HG02943 (cell line): Measurements from ENCODE around the gene PACSIN3.

ENCODE experiments used
- ATAC-seq: cut with Tn5 transposase; IDR thresholded peaks from one replicate; pipeline ENCODE4 v1.9.1; 2021; ENCODE audit warnings: mild to moderate bottlenecking, low read depth, moderate library complexity; ENCODE audit not compliant: unreplicated experiment

Gene PACSIN3

GRCh38 chr11:47155879-47156278 is 30.4 kb downstream of the PACSIN3 start:
- ATAC-seq = no peak

- no peak for ATAC-seq
Observed at GRCh38 chr11:47154616-47155570, 31.3 kb downstream of the PACSIN3 start.

GRCh38 chr11:47152953-47153950 is 33.0 kb downstream of the PACSIN3 start:
- ATAC-seq = no peak

DNA sequence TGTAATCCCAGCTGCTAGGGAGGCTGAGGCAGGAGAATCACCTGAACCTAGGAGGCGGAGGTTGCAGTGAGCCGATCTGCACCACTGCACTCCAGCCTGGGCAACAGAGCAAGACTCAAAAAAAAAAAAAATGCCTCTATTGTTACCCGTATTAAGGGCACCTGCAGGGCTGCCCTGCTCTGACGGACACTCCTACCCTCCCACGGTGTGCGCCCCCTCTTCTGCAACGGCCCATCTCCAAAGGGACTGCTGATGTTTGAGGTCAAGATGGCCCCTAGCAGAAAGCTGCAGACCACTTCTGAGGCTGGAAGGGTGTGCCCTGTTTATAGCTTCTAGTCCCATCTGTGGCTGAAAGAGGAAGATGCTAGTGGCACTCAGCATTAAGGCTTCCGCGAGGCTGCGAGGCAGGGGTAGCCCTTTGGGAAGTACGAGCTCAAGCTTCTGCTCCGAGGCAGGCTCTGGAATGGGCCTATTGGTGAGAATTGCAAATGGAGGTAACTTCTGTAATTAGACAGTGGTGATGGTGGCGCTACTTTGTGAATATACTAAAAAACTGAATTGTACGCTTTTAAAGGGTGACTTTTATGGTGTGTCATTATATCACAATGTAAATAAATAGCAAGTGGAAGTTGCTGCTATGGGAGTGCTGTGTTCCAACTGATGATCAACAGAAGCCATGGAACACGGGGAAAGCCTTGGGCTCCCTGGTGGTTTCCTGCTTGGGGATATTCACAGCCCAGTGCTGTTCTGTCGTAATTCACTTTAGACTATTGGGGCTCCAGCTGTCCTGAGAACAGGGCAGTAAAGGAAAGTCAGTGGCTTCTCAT is 33.9 kb downstream of the PACSIN3 start:
- no peak for ATAC-seq

DNA sequence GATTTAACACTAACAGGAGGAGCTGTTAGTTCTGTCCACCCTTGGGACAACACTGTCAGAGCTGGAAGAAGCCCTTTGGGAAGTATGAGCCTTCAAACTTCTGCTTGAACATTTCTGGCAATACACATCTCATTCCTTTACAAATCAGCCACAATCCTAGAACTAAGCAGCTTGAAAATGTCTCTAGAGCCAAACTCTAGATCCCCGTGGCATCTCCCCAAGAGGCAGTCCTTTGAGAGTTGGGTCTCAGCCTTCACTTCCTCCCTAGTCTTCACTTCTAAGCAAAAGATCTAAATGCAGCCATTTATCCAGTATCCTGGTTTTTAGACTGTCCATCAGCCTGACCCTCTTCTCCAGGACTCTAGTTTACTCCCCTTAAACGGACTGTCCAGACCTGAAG is 36.5 kb downstream of the PACSIN3 start:
- no peak for ATAC-seq

GRCh38 chr11:47148903-47149531 is 37.2 kb downstream of the PACSIN3 start:
- no peak for ATAC-seq

DNA sequence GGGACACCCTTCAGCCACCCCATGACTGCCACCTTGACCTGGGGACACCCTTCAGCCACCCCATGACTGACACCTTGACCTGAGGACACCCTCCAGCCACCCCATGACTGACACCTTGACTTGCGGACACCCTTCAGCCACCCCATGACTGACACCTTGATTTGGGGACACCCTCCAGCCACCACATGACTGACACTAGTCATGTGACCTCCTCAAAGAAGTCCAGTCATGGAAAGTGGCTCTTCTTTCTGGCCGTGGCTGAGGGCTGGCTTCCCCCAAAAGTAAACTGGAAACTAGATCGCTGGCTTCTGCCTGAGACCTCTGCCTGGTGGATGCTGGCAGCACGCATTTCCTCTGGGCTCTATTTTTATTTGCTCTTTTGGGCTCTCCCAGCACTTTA is 38.0 kb downstream of the PACSIN3 start:
- ATAC-seq = no peak

GRCh38 chr11:47147681-47148080 is 38.6 kb downstream of the PACSIN3 start:
- ATAC-seq = no peak

DNA sequence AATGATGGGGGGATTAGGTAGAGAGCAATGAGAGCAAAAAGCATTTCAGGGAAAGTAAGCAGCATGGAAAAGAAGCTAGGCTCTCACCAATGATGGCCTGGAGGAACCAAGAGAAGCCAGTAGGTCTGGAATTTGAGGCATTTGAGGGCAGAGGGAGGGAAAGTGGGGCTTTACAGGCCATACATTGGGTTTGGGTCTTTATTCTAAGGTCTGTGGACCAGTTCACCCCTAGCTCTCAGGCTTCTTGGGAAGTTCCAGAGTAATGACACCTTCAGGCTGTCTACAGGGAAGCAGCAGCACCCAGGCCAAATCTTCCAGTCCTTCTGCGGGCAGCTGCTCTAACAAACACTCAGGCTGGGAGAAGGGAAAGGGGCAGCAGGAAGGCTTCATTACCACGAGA is 39.0 kb downstream of the PACSIN3 start:
- no peak for ATAC-seq

GRCh38 chr11:47144541-47144940 is 41.7 kb downstream of the PACSIN3 start:
- ATAC-seq = no peak

DNA sequence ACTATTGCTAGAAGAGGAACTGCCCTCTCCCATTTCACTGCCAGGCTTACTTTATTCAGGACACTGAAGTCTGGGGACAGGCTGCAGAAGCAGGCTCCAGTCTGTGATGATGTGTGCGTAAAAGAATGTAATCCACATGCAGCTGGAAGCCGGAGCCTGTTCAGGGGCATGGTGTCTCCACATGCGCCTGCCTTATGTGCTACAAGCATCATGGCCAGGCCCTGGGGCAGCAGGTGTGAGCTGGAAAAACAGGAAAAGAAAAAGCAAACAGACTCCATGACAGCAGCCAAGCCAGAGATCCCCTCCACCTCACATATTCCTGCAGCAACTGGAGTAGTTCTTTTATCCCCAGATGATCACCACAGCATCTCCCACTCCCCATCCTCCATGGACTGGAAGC is 42.9 kb downstream of the PACSIN3 start:
- no peak for ATAC-seq

DNA sequence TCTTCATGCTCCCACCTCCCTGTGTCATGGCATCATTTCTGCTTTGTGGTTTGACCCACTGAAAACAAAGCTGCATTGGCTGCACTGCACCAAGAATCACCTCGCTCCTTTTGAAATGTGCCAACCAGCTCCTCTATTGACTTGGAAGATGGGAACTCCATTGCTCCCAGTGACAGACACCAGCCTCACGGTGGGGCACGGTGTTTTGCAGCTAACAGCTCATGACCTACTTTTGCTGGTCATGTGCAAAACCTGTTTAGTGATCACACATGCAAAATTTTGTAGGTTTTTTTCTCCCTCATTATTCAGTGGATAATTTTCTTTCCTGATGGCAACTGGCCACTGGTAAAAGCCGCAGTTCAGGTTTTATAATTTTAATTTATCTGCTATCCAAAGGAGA is 46.4 kb downstream of the PACSIN3 start:
- ATAC-seq = no peak

DNA sequence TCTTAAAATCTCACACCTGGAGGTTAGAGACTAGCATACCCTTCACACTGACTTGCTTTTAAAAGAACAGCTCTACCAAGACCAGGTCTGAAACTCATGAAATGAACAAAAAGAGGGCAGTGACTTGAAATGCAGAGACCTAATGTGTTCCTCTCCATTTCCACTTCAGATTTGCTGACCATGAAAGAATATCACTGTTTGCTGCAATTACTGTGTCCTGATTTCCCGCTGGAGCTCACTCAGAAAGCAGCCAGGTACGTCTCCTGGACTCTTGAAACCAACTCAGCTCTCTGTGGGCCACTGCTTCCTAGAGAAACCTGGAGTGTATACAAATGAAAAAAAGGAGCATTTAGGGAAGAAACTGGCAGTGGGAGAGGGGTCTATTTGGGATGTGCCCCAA is 48.8 kb downstream of the PACSIN3 start:
- no peak for ATAC-seq

- ATAC-seq = no peak
Observed at GRCh38 chr11:47136921-47137320, 49.3 kb downstream of the PACSIN3 start.

DNA sequence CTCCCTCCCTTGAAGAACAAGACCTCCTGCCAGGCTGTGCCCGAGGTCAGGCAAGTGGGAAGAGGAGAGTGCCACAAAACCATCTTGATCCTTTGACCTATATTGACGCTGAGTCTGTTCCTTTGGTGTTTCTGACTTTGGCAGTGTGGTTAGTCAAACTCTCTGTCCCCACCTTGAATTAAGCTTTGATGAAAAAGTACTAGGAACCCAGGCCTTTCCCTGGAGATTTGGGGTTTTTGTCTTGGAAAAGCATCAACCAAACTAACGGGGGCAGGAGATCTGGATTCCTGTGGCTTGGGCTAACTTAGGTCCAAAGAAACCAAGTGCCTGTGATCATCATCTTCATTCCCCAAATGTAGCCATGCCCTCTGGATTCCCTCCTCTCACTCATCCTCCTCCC is 49.9 kb downstream of the PACSIN3 start:
- ATAC-seq = no peak

DNA sequence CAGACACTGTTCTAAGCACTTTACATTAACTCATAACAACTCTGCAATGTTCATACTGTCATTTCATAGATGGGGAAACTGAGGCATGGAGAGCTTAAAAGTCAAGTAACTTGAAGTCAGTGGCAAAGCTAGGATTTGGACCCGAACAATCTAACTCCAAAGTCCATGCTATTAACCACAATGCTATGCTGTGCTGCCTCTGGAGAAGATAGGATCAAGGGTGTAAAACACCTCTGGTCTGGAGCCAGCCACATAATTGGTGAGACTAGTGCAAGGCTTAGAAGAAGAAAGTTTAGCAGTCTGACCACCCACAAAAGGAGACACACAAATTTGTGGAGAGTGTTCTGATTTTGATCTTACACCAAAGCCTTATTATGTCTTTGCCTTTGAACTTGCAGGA is 53.3 kb downstream of the PACSIN3 start:
- no peak for ATAC-seq

DNA sequence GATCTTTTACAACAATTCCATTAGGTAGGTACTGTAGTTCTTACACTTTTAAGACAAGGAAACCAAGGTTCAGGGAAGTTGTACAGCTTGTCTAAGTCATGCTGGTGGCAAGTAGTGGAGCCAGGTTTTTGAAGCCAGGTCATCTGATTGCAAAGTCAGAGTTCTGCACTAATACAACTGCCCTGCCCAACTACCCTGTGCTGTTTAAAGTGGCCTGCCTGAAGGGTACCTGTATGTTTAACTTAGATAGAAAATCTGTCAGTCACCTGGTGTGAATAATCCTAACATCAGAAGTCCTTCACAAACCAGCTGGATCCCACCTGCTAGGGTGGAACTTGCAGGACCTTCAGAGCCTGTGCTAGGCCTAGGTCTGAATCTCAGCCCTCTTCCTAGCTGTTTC is 53.7 kb downstream of the PACSIN3 start:
- ATAC-seq = no peak

GRCh38 chr11:47131136-47131535 is 55.1 kb downstream of the PACSIN3 start:
- no peak for ATAC-seq

DNA sequence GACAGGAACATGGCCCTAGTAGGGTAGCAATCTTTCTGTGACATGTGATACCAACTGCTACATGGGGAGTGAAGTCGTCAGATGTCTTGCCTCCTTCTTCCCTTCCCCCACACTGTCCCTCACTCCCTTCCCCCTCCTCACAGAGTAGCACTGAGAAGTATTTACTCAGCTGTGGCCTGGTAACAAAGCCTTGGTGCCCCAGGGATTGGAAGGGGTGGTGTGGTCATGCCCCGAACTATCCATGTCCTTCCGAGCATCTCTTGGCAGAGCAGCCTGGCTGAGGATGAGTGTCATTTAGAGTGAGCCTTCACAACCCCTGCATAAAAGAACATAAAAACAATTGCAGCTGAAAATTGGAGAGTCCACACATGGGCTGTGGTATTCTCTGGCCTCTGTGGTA is 55.7 kb downstream of the PACSIN3 start:
- no peak for ATAC-seq
